Heart left ventricle (tissue), 16 donors: ENCODE data around the gene RNLS. TPM values are rescaled to one million over a fixed set of nuclear protein-coding genes. Genes with fewer than 3 reads are reported as not detected.

Source experiments
- ATAC-seq, 4 donors: fragments of 200-7000 bp; cut with Tn5 transposase; one replicate each; pipeline ENCODE4 v1.9.1; 2020 to 2022; ENCODE audit warnings: moderate library complexity in 4 of 4, mild to moderate bottlenecking in 3 of 4, moderate number of reproducible peaks in 1 of 4
- DNase-seq, 5 donors: peaks; one replicate each; pipeline ENCODE4 v3.0.0-alpha.2; 2020
- H3K27ac ChIP-seq, 12 donors: fragments of 200-600 bp; sonication (generic) in 4 of 12; one replicate each; pipeline versions ENCODE4 v1.5.0 to v1.8.0; 2016 to 2022; ENCODE audit warnings: mild to moderate bottlenecking in 2 of 12
- H3K27me3 ChIP-seq, 9 donors: fragments of 200-600 bp; sonication (generic) in 2 of 9; one replicate each; pipeline versions ENCODE4 v1.5.1 to v1.8.0; 2016 to 2022; ENCODE audit warnings: mild to moderate bottlenecking in 3 of 9
- H3K36me3 ChIP-seq, 9 donors: fragments of 200-600 bp; sonication (generic) in 2 of 9; one replicate each; pipeline versions ENCODE4 v1.5.0 to v1.8.0; 2018 to 2022; ENCODE audit warnings: mild to moderate bottlenecking in 2 of 9
- H3K4me1 ChIP-seq, 12 donors: fragments of 200-600 bp; sonication (generic) in 4 of 12; one replicate each; pipeline versions ENCODE4 v1.5.0 to v1.8.0; 2016 to 2022; ENCODE audit warnings: mild to moderate bottlenecking in 3 of 12
- H3K4me3 ChIP-seq, 12 donors: fragments of 200-600 bp; sonication (generic) in 4 of 12; one replicate each; pipeline versions ENCODE4 v1.5.0 to v1.8.0; 2017 to 2022; ENCODE audit warnings: mild to moderate bottlenecking in 9 of 12, moderate library complexity in 4 of 12
- H3K9me3 ChIP-seq, 12 donors: fragments of 200-600 bp; sonication (generic) in 4 of 12; one replicate each; pipeline versions ENCODE4 v1.5.0 to v1.8.0; 2016 to 2022; ENCODE audit warnings: mild to moderate bottlenecking in 1 of 12
- CTCF ChIP-seq, 12 donors: fragments of 200-600 bp; sonication (generic) in 4 of 12; IDR thresholded peaks; one replicate each; pipeline versions ENCODE4 v1.5.0 to v1.8.0; 2018 to 2022; ENCODE audit warnings: antibody characterized with exemption in 12 of 12, mild to moderate bottlenecking in 5 of 12
- POLR2A ChIP-seq, 2 donors: fragments of 450-650 bp; IDR thresholded peaks; one replicate each; pipeline ENCODE4 v1.6.1; 2017; ENCODE audit warnings: antibody characterized with exemption in 2 of 2, mild to moderate bottlenecking in 2 of 2, moderate library complexity in 2 of 2
- WGBS, 4 donors: extraction: QIAGEN DNeasy Blood & Tissue Kit in 2 of 4; methylation state at CpG; one replicate each; pipeline versions ENCODE4 v1.1.5 to v1.1.7; 2013 to 2018; 5-methylcytosine and 5-hydroxymethylcytosine counted together
- intact Hi-C, 10 donors: fragments of 100-400 bp; cut with DNase I; formaldehyde crosslinking; loops; one replicate each; pipeline versions ENCODE4 v1.11.1 to v1.14.2; 2022
- polyA plus RNA-seq, 2 donors: library from polyadenylated mRNA; stranded (reverse); fragments of 200-250 nt; gene quantifications; one replicate each; pipeline ENCODE4 v1.2.3, GENCODE V29; 2013
- total RNA-seq, 9 donors: library from RNA; depleted of rRNA in 2 of 9; stranded (reverse); fragments of >200 nt in 2 of 9; fragmentation: NEBNext Ultra II Directional in 3 of 9; extraction: Animal tissue kit (Norgen Biotek cat#: 25700) in 3 of 9; gene quantifications; one replicate each; pipeline versions ENCODE4 v1.1.0 to v1.2.4, GENCODE V29; 2016 to 2023
- donor health status: ischemic (EF 13 %, LVEDD 7.1; RV severe dilation, severe dysfunction).
- donor health status: healthy with polysubstance abuse.
- donor health status: DM: no; HTN: yes; CAD: no.
- donor health status: DM: no; HTN: no; CAD: no.
- donor health status: ischemic (EF 25% LVEDD 6.9; RV normal size, moderate dysfunction).
- donor health status: ischemic (EF 25% LVEDD 5.7; RV mildly dilated, moderate dysfunction).
- donor health status: healthy.
- donor health status: DM: yes; HTN: yes; CAD: no.
- donor health status: ischemic (EF 35%, LVEDD 5.7; RV mildly dilated, moderate dysfunction).
- donor health status: nonischemic (EF 11% LVEDD 7.7; RV severe dilation, severe dysfunction).
- donor health status: DM: yes; HTN: yes; CAD: no.
- donor health status: PGD.
- donor health status: ischemic (EF 29% LVEDD 5.4; RV normal size, mild dysfunction).
- donor health status: nonischemic (EF 23%, LVEDD 6.1; RV moderate dilation, normal function).

Gene RNLS
- total and polyA plus RNA-seq, 11 donors = 6.6 to 30.7 (median 15.1) TPM

GRCh38 chr10:88293651-88294230, 289.4 kb downstream of the RNLS start:
- peaks cover 0 to 3% (median 0%) of the 10 kb centered on the region in 12 donors for H3K4me1 ChIP-seq
- no peaks in the 10 kb centered on the region for H3K36me3 ChIP-seq
- TF ChIP-seq CTCF (IDR thresholded peaks at IDR 0.05) (no peak), POLR2A (IDR thresholded peaks at IDR 0.05) (no peak)
- no peaks in the 10 kb centered on the region for H3K9me3 ChIP-seq
- DNase-seq = no peak
- no peak for ATAC-seq
- no peak overlapping the region for H3K4me3 ChIP-seq
- WGBS, 4 donors = 90 to 95% (median 93%) methylated on average over 3 of the region's 3 CpGs
- intact Hi-C loops = no loop called here
- H3K27me3 ChIP-seq = no peaks in the 10 kb centered on the region
- no peak overlapping the region for H3K27ac ChIP-seq

GRCh38 chr10:88293073-88293472, 290.0 kb downstream of the RNLS start:
- ATAC-seq (no peak), DNase-seq (no peak)
- H3K27me3 ChIP-seq = no peaks in the 10 kb centered on the region
- no peak overlapping the region for H3K4me3 ChIP-seq
- no peaks in the 10 kb centered on the region for H3K36me3 ChIP-seq
- no peak overlapping the region for H3K27ac ChIP-seq
- TF ChIP-seq POLR2A (IDR thresholded peaks at IDR 0.05) = no peak
- TF ChIP-seq CTCF (IDR thresholded peaks at IDR 0.05) = no peak
- H3K9me3 ChIP-seq = no peaks in the 10 kb centered on the region
- peaks cover 0 to 3% (median 0%) of the 10 kb centered on the region in 12 donors for H3K4me1 ChIP-seq
- WGBS, 4 donors = 91 to 96% (median 94%) methylated on average over 1 of the region's 1 CpG
- intact Hi-C loops = no loop called here

- Histone ChIP-seq H3K36me3 (no peaks in the 10 kb centered on the region), H3K4me1 (peaks cover 0 to 3% (median 0%) of the 10 kb centered on the region in 12 donors), H3K9me3 (no peaks in the 10 kb centered on the region), H3K27ac (no peak overlapping the region), H3K27me3 (no peaks in the 10 kb centered on the region), H3K4me3 (no peak overlapping the region)
- intact Hi-C loops = no loop called here
- no peak for DNase-seq
- ATAC-seq = no peak
- no peak for TF ChIP-seq CTCF (IDR thresholded peaks at IDR 0.05)
- TF ChIP-seq POLR2A (IDR thresholded peaks at IDR 0.05) = no peak
Measured at GRCh38 chr10:88292185-88292514, 291.0 kb downstream of the RNLS start.

- H3K27ac ChIP-seq = no peak overlapping the region
- ATAC-seq = no peak
Measured at GRCh38 chr10:88291289-88292184, 291.6 kb downstream of the RNLS start.

More at GRCh38 chr10:88291289-88292184, 291.6 kb downstream of the RNLS start:
- TF ChIP-seq POLR2A (IDR thresholded peaks at IDR 0.05) = no peak
- no peak for TF ChIP-seq CTCF (IDR thresholded peaks at IDR 0.05)
- intact Hi-C loops = no loop called here
- peaks cover 0 to 3% (median 0%) of the 10 kb centered on the region in 12 donors for H3K4me1 ChIP-seq
- no peaks in the 10 kb centered on the region for H3K27me3 ChIP-seq
- no peak for DNase-seq
- 84 to 89% (median 87%) methylated on average over 4 of the region's 4 CpGs for WGBS, 4 donors
- no peaks in the 10 kb centered on the region for H3K36me3 ChIP-seq
- H3K9me3 ChIP-seq = no peaks in the 10 kb centered on the region
- no peak overlapping the region for H3K4me3 ChIP-seq
